Suprapubic skin (tissue), 4 donors: ENCODE measurements around the gene MR1. TPM values are rescaled to one million over a fixed set of nuclear protein-coding genes. Genes with fewer than 3 reads are reported as not detected.
A peak's percentile ranks its signal among the peaks of the same experiment; 100 is the strongest.

Experiments
- DNase-seq, 2 donors: peaks; one replicate each; pipeline ENCODE4 v3.0.0-alpha.2; 2019; ENCODE audit warnings: low spot score in 2 of 2
- H3K27ac ChIP-seq: fragments of 200-600 bp; sonication (generic); one replicate; pipeline ENCODE4 v1.5.1; 2019
- H3K27me3 ChIP-seq: fragments of 200-600 bp; sonication (generic); one replicate; pipeline ENCODE4 v1.5.1; 2019
- H3K36me3 ChIP-seq: fragments of 200-600 bp; sonication (generic); one replicate; pipeline ENCODE4 v1.5.1; 2019
- H3K4me1 ChIP-seq: fragments of 200-600 bp; sonication (generic); one replicate; pipeline ENCODE4 v1.5.1; 2019
- H3K4me3 ChIP-seq: fragments of 200-600 bp; sonication (generic); one replicate; pipeline ENCODE4 v1.5.1; 2019; ENCODE audit warnings: mild to moderate bottlenecking
- H3K9me3 ChIP-seq: fragments of 200-600 bp; sonication (generic); one replicate; pipeline ENCODE4 v1.5.1; 2019
- CTCF ChIP-seq, 2 donors: fragments of 200-600 bp in 1 of 2; fragments of 450-650 bp in 1 of 2; sonication (generic) in 1 of 2; IDR thresholded peaks; one replicate each; pipeline ENCODE4 v1.5.1; 2016 to 2019; ENCODE audit warnings: antibody characterized with exemption in 2 of 2, mild to moderate bottlenecking in 1 of 2, moderate library complexity in 1 of 2
- EP300 ChIP-seq: sonication (generic); formaldehyde crosslinking; IDR thresholded peaks from one replicate; pipeline ENCODE4 v1.6.1; 2017; ENCODE audit warnings: antibody characterized with exemption
- POLR2A ChIP-seq, 2 donors: fragments of 450-650 bp; IDR thresholded peaks; one replicate each; pipeline ENCODE4 v1.6.1; 2017; ENCODE audit warnings: antibody characterized with exemption in 2 of 2, mild to moderate bottlenecking in 2 of 2, moderate library complexity in 2 of 2
- POLR2AphosphoS5 ChIP-seq, 3 donors: sonication (generic); formaldehyde crosslinking; IDR thresholded peaks; one replicate each; pipeline ENCODE4 v1.6.1; 2017; ENCODE audit warnings: antibody characterized with exemption in 3 of 3
- WGBS: methylation state at CpG from one replicate; pipeline ENCODE4 v1.1.5; 2018; 5-methylcytosine and 5-hydroxymethylcytosine counted together
- total RNA-seq, 4 donors: library from RNA; depleted of rRNA; stranded (reverse); fragments of >200 nt; gene quantifications; one replicate each; pipeline ENCODE4 v1.1.0, GENCODE V29; 2016

The MR1 gene
- total RNA-seq, 4 donors from 2014 or later, result 10.5 to 29.5 (median 14.5) TPM

GRCh38 chr1:181092883-181093458 is 59.2 kb downstream of the MR1 start:
- H3K9me3 ChIP-seq, result no peaks in the 10 kb centered on the region
- no peak for DNase-seq
- 88% methylated on average over 4 of the region's 4 CpGs for WGBS
- peaks cover 76% of the 10 kb centered on the region for H3K4me1 ChIP-seq
- peaks cover 4% of the 10 kb centered on the region for H3K36me3 ChIP-seq
- TF ChIP-seq CTCF (IDR thresholded peaks at IDR 0.05) (no peak), POLR2A (IDR thresholded peaks at IDR 0.05) (no peak), POLR2AphosphoS5 (IDR thresholded peaks at IDR 0.05) (no peak)
- H3K27ac ChIP-seq, result no peak overlapping the region
- no peaks in the 10 kb centered on the region for H3K27me3 ChIP-seq
- peak overlapping the region; percentile 97 for H3K4me3 ChIP-seq

GRCh38 chr1:181094416-181095212 is 60.8 kb downstream of the MR1 start:
- no peak for DNase-seq
- H3K36me3 ChIP-seq, result peaks cover 4% of the 10 kb centered on the region
- H3K27me3 ChIP-seq, result no peaks in the 10 kb centered on the region
- TF ChIP-seq POLR2A (IDR thresholded peaks at IDR 0.05), result no peak
- peak in 1 of 3 donors; percentile 10 for TF ChIP-seq POLR2AphosphoS5 (IDR thresholded peaks at IDR 0.05)
- no peak overlapping the region for H3K27ac ChIP-seq
- H3K4me1 ChIP-seq, result peaks cover 81% of the 10 kb centered on the region
- H3K9me3 ChIP-seq, result no peaks in the 10 kb centered on the region
- H3K4me3 ChIP-seq, result no peak overlapping the region
- WGBS, result 65% methylated on average over 6 of the region's 7 CpGs

- no peak for DNase-seq
- WGBS, result 92% methylated on average over 8 of the region's 8 CpGs
- H3K4me1 ChIP-seq, result peaks cover 85% of the 10 kb centered on the region
These were observed 61.5 kb downstream of the MR1 start for GRCh38 chr1:181095260-181095659.

GRCh38 chr1:181095763-181096184 is 62.0 kb downstream of the MR1 start:
- H3K4me1 ChIP-seq, result peaks cover 85% of the 10 kb centered on the region
- no peaks in the 10 kb centered on the region for H3K9me3 ChIP-seq
- no peak overlapping the region for H3K4me3 ChIP-seq
- H3K27me3 ChIP-seq, result no peaks in the 10 kb centered on the region
- DNase-seq, result no peak
- peaks cover 4% of the 10 kb centered on the region for H3K36me3 ChIP-seq
- peak overlapping the region; percentile 68 for H3K27ac ChIP-seq
- no peak for TF ChIP-seq POLR2AphosphoS5 (IDR thresholded peaks at IDR 0.05)
- TF ChIP-seq POLR2A (IDR thresholded peaks at IDR 0.05), result no peak
- no peak for TF ChIP-seq EP300
- no peak for TF ChIP-seq CTCF (IDR thresholded peaks at IDR 0.05)
- 79% methylated on average over 5 of the region's 5 CpGs for WGBS

More at GRCh38 chr1:181095260-181095659, 61.5 kb downstream of the MR1 start:
- no peak overlapping the region for H3K4me3 ChIP-seq
- peak overlapping the region; percentile 68 for H3K27ac ChIP-seq
- H3K36me3 ChIP-seq, result peaks cover 4% of the 10 kb centered on the region
- H3K27me3 ChIP-seq, result no peaks in the 10 kb centered on the region
- no peaks in the 10 kb centered on the region for H3K9me3 ChIP-seq
- TF ChIP-seq CTCF (IDR thresholded peaks at IDR 0.05), result no peak
- no peak for TF ChIP-seq EP300
- TF ChIP-seq POLR2A (IDR thresholded peaks at IDR 0.05), result no peak
- no peak for TF ChIP-seq POLR2AphosphoS5 (IDR thresholded peaks at IDR 0.05)

- 63% methylated on average over 7 of the region's 7 CpGs for WGBS
- Histone ChIP-seq H3K4me1 (peaks cover 80% of the 10 kb centered on the region), H3K36me3 (peaks cover 4% of the 10 kb centered on the region), H3K9me3 (no peaks in the 10 kb centered on the region), H3K27ac (peak overlapping the region; percentile 45), H3K4me3 (no peak overlapping the region), H3K27me3 (no peaks in the 10 kb centered on the region)
- no peak for TF ChIP-seq CTCF (IDR thresholded peaks at IDR 0.05)
- TF ChIP-seq POLR2AphosphoS5 (IDR thresholded peaks at IDR 0.05), result no peak
- TF ChIP-seq EP300, result no peak
- TF ChIP-seq POLR2A (IDR thresholded peaks at IDR 0.05), result no peak
- peak in 1 of 2 donors; percentile 55 for DNase-seq
These were observed 63.5 kb downstream of the MR1 start for GRCh38 chr1:181097242-181097641.
